ENCODE measurements around the gene SRD5A1.

GRCh38 chr5:6595405-6595804 is 37.8 kb upstream of the SRD5A1 start:
- no peak for TF ChIP-seq EZH2 (IDR thresholded peaks at IDR 0.05)
- no peak for TF ChIP-seq POLR2AphosphoS5 (IDR thresholded peaks at IDR 0.05; ENCODE audit: borderline replicate concordance, low read depth, low read length)
- no peak for TF ChIP-seq FOXP2 (optimal IDR thresholded peaks at IDR 0.05; ENCODE audit: control extremely low read depth, extremely low read length, insufficient read depth)

All from SK-N-MC (cell line).